B cell (primary cell): ENCODE results near the gene CSMD2. TPM values are rescaled to one million over a fixed set of nuclear protein-coding genes. Genes with fewer than 3 reads are reported as not detected.

Experiments used
- ATAC-seq: fragments of 200-7000 bp; cut with Tn5 transposase; one replicate; pipeline ENCODE4 v1.10.0; 2021; ENCODE audit warnings: low read depth, mild to moderate bottlenecking, moderate number of reproducible peaks, moderate library complexity
- CTCF ChIA-PET: fragments of 350-600 bp; sonication (Branson Sonifier 250); formaldehyde crosslinking; loops from one replicate; lab custom pipeline; 2021; ENCODE audit warnings: antibody characterized with exemption, inconsistent platforms; lab: Charles Lee
- POLR2A ChIA-PET: fragments of 350-600 bp; sonication (Branson Sonifier 250); formaldehyde crosslinking; loops from one replicate; lab custom pipeline; 2021; ENCODE audit warnings: antibody characterized with exemption; lab: Charles Lee
- DNase-seq: peaks from one replicate; pipeline ENCODE4 v3.0.0; 2013
- H2AFZ ChIP-seq: 2 replicates; pipeline ENCODE4 v1.6.1; 2012; ENCODE audit warnings: mild to moderate bottlenecking, low read depth, low read length; ENCODE audit not compliant: insufficient read depth, poor library complexity, severe bottlenecking
- H3K27ac ChIP-seq, 2 donors: 1 replicate in 1 of 2; 2 replicates in 1 of 2; pipeline ENCODE4 v1.5.1; 2012 to 2013; ENCODE audit warnings: low read length in 2 of 2, mild to moderate bottlenecking in 2 of 2, moderate library complexity in 1 of 2
- H3K27me3 ChIP-seq, 4 experiments: fragments of 200-600 bp in 1 of 4; sonication (generic) in 1 of 4; replicated peaks in 1 of 4; 1 replicate in 2 of 4; 2 replicates in 2 of 4; pipeline versions ENCODE4 v1.6.1 to v1.7.0; 2013 to 2016; ENCODE audit warnings: low read length in 3 of 4, mild to moderate bottlenecking in 2 of 4, mixed read lengths in 1 of 4, moderate library complexity in 1 of 4; ENCODE audit not compliant: insufficient read depth in 4 of 4, control insufficient read depth in 3 of 4; ENCODE audit errors: control extremely low read depth in 1 of 4
- H3K36me3 ChIP-seq, 2 experiments: replicated peaks in 1 of 2; 1 replicate in 1 of 2; 2 replicates in 1 of 2; pipeline versions ENCODE4 v1.6.1 to v1.7.1; 2013; ENCODE audit warnings: low read length in 1 of 2; ENCODE audit not compliant: insufficient read depth in 2 of 2, control insufficient read depth in 1 of 2; ENCODE audit errors: control extremely low read depth in 1 of 2, extremely low read depth in 1 of 2
- H3K4me1 ChIP-seq, 2 donors: fragments of 200-600 bp in 1 of 2; sonication (generic) in 1 of 2; 1 replicate in 1 of 2; 2 replicates in 1 of 2; pipeline versions ENCODE4 v1.5.1 to v1.6.1; 2013 to 2017; ENCODE audit warnings: low read length in 2 of 2; ENCODE audit not compliant: control insufficient read depth in 2 of 2, insufficient read depth in 2 of 2
- H3K4me2 ChIP-seq: replicated peaks from 2 replicates; pipeline ENCODE3; 2012; ENCODE audit warnings: mild to moderate bottlenecking, low read depth, low read length; ENCODE audit not compliant: poor library complexity, severe bottlenecking
- H3K4me3 ChIP-seq, 5 experiments: fragments of 200-600 bp in 1 of 5; sonication (generic) in 1 of 5; 1 replicate in 3 of 5; 2 replicates in 2 of 5; pipeline versions ENCODE4 v1.5.1 to v1.7.0; 2011 to 2016; ENCODE audit warnings: low read length in 4 of 5, mild to moderate bottlenecking in 4 of 5, low read depth in 2 of 5, control low read depth in 1 of 5, moderate library complexity in 1 of 5; ENCODE audit not compliant: insufficient read depth in 1 of 5; ENCODE audit errors: control extremely low read depth in 1 of 5, extremely low read depth in 1 of 5
- H3K79me2 ChIP-seq: fragments of 200-600 bp; sonication (generic); one replicate; pipeline ENCODE4 v1.6.0; 2016; ENCODE audit warnings: low read length; ENCODE audit not compliant: control insufficient read depth, insufficient read depth
- H3K9ac ChIP-seq: fragments of 200-600 bp; sonication (generic); 2 replicates; pipeline ENCODE4 v1.6.1; 2017; ENCODE audit warnings: mild to moderate bottlenecking, low read length, moderate library complexity
- H3K9me3 ChIP-seq, 3 donors: one replicate each; pipeline versions ENCODE4 v1.6.1 to v1.7.1; 2013; ENCODE audit warnings: low read length in 2 of 3; ENCODE audit not compliant: control insufficient read depth in 2 of 3, insufficient read depth in 1 of 3; ENCODE audit errors: control extremely low read depth in 1 of 3
- H4K20me1 ChIP-seq: 2 replicates; pipeline ENCODE4 v1.6.0; 2012; ENCODE audit warnings: mild to moderate bottlenecking, low read length; ENCODE audit not compliant: insufficient read depth, control insufficient read depth, poor library complexity, severe bottlenecking
- H3K27ac Mint-ChIP-seq: one replicate; pipeline ENCODE4 v1.8.0; 2021; ENCODE audit warnings: mixed read lengths
- H3K27me3 Mint-ChIP-seq: one replicate; pipeline ENCODE4 v1.8.0; 2021; ENCODE audit warnings: mixed read lengths
- H3K4me1 Mint-ChIP-seq: one replicate; pipeline ENCODE4 v1.8.0; 2021; ENCODE audit warnings: mixed read lengths
- H3K4me3 Mint-ChIP-seq: one replicate; pipeline ENCODE4 v1.8.0; 2021; ENCODE audit warnings: mixed read lengths
- H3K9me3 Mint-ChIP-seq: one replicate; pipeline ENCODE4 v1.8.0; 2022; ENCODE audit warnings: mixed read lengths; ENCODE audit not compliant: insufficient read depth
- EZH2 ChIP-seq: IDR thresholded peaks from 2 replicates; pipeline ENCODE4 v1.6.1; 2012; ENCODE audit warnings: borderline replicate concordance, low read depth, mild to moderate bottlenecking, moderate library complexity, low read length; ENCODE audit not compliant: insufficient read depth, poor library complexity, severe bottlenecking
- WGBS: methylation state at CpG from one replicate; pipeline ENCODE4 v1.1.5; 2013; ENCODE audit warnings: missing lambda C conversion rate; ENCODE audit not compliant: insufficient coverage; 5-methylcytosine and 5-hydroxymethylcytosine counted together
- intact Hi-C: fragments of 100-400 bp; cut with micrococcal nuclease; formaldehyde crosslinking; loops from one replicate; pipeline ENCODE4 v1.10.0; 2022
- polyA plus RNA-seq: library from polyadenylated mRNA; depleted of rRNA; stranded (reverse); fragments of >200 nt; gene quantifications from 2 replicates; pipeline ENCODE4 v1.2.3, GENCODE V29; 2012
- total RNA-seq, 2 donors: library from RNA; stranded (reverse); fragments of 120-200 nt in 1 of 2; gene quantifications; 1 replicate in 1 of 2; 2 replicates in 1 of 2; pipeline versions ENCODE4 v1.2.3 to v1.2.4, GENCODE V29; 2013 to 2022
- TF ChIP-seq, protein P1 (sequence below): fragments of 200-600 bp; IDR thresholded peaks from one replicate; pipeline ENCODE4 v1.8.0; 2022; ENCODE audit warnings: antibody characterized with exemption, mild to moderate bottlenecking

Gene CSMD2
- total and polyA plus RNA-seq, 2 donors (not counting 1 experiment from before 2014, with no cell fraction given): not detected

DNA sequence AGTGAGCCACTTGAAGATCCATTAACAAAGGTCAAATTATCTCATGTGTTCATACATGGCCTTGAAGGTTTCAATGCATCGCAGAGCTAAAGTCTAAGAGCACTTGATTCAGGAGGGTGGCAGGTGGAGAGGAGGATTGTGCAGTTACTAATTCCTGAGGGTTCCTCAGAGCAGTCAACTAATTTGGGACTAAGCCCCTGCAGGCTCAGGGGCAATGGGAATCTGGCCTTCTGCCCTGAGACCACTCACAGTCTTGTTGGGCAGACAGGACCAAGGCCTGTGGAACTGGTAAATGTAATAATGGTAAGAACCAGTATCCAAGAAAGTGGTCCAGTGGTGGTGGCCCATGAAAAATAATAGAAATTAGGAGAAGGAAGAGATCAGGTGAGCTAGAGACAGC is 428.5 kb downstream of the CSMD2 start:
- H3K4me1 ChIP-seq: no peaks in the 10 kb centered on the region
- peaks cover 12% of the 10 kb centered on the region for H3K27me3 Mint-ChIP-seq
- CTCF ChIA-PET: no interaction called here

DNA sequence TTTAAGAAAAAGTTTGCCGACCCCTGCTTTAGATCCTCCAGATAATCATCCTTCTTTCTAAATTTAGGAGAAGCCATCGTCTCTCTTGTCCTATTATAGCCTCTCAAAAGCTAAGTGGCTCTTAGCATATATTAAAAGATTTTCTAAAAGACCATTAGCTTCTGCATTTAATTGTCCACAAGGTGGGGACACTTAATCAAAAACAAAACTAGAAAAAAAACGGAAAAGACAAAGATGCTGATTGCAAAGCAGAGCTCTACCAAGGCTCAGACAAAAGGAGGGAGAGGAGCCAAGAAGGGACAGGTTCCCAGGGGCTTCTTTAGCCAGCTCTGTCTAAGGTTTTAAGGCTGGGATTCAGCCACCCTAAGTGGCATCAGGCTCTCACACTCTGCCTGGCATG is 429.4 kb downstream of the CSMD2 start:
- Mint-ChIP-seq H3K27me3 (peaks cover 8% of the 10 kb centered on the region), H3K27ac (no peak overlapping the region), H3K4me3 (no peak overlapping the region), H3K9me3 (no peaks in the 10 kb centered on the region), H3K4me1 (no peaks in the 10 kb centered on the region)
- Histone ChIP-seq H3K27me3 (peaks cover 0 to 11% (median 0%) of the 10 kb centered on the region in 4 experiments), H3K4me2 (no peak overlapping the region), H4K20me1 (no peaks in the 10 kb centered on the region), H3K9me3 (no peaks in the 10 kb centered on the region), H3K4me1 (no peaks in the 10 kb centered on the region), H3K4me3 (no peak overlapping the region), H3K79me2 (no peaks in the 10 kb centered on the region), H3K36me3 (no peaks in the 10 kb centered on the region), H3K9ac (no peak overlapping the region), H3K27ac (no peak overlapping the region), H2AFZ (no peak overlapping the region)
- no CpG with 5 or more reads among the region's 3 CpGs for WGBS
- ChIA-PET CTCF (no interaction called here), POLR2A (no interaction called here)
- TF ChIP-seq EZH2: no peak
- TF ChIP-seq, protein P1, sequence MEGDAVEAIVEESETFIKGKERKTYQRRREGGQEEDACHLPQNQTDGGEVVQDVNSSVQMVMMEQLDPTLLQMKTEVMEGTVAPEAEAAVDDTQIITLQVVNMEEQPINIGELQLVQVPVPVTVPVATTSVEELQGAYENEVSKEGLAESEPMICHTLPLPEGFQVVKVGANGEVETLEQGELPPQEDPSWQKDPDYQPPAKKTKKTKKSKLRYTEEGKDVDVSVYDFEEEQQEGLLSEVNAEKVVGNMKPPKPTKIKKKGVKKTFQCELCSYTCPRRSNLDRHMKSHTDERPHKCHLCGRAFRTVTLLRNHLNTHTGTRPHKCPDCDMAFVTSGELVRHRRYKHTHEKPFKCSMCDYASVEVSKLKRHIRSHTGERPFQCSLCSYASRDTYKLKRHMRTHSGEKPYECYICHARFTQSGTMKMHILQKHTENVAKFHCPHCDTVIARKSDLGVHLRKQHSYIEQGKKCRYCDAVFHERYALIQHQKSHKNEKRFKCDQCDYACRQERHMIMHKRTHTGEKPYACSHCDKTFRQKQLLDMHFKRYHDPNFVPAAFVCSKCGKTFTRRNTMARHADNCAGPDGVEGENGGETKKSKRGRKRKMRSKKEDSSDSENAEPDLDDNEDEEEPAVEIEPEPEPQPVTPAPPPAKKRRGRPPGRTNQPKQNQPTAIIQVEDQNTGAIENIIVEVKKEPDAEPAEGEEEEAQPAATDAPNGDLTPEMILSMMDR: no peak
- intact Hi-C loops: no loop called here
- ATAC-seq (no peak), DNase-seq (no peak)

More for the DNA sequence above, 428.5 kb downstream of the CSMD2 start:
- H3K36me3 ChIP-seq: no peaks in the 10 kb centered on the region
- no peak overlapping the region for H3K4me3 ChIP-seq
- H3K4me2 ChIP-seq: no peak overlapping the region
- 100% methylated on average over 1 of the region's 1 CpG for WGBS
- DNase-seq (no peak), ATAC-seq (no peak)
- H3K79me2 ChIP-seq: no peaks in the 10 kb centered on the region
- TF ChIP-seq EZH2: no peak
- TF ChIP-seq, protein P1: no peak
- H3K9me3 ChIP-seq: no peaks in the 10 kb centered on the region
- POLR2A ChIA-PET: no interaction called here
- no peak overlapping the region for H3K27ac Mint-ChIP-seq
- H3K27ac ChIP-seq: no peak overlapping the region
- no peak overlapping the region for H2AFZ ChIP-seq
- H3K4me3 Mint-ChIP-seq: no peak overlapping the region
- peaks cover 0 to 14% (median 0%) of the 10 kb centered on the region in 4 experiments for H3K27me3 ChIP-seq
- no peaks in the 10 kb centered on the region for H3K9me3 Mint-ChIP-seq
- no peaks in the 10 kb centered on the region for H4K20me1 ChIP-seq
- intact Hi-C loops: no loop called here
- no peak overlapping the region for H3K9ac ChIP-seq
- no peaks in the 10 kb centered on the region for H3K4me1 Mint-ChIP-seq
